HG03469 (cell line): Measurements from ENCODE around the gene TCF21.
"Not testable (repeated sequence)": the region's sequence is repeated elsewhere in the genome, so short reads cannot be mapped to it uniquely, and the experiment has no call there.

Experiments used
- ATAC-seq: cut with Tn5 transposase; IDR thresholded peaks from one replicate; pipeline ENCODE4 v1.9.1; 2021; ENCODE audit warnings: mild to moderate bottlenecking, moderate library complexity, moderate number of reproducible peaks; ENCODE audit not compliant: unreplicated experiment

TCF21 gene

DNA sequence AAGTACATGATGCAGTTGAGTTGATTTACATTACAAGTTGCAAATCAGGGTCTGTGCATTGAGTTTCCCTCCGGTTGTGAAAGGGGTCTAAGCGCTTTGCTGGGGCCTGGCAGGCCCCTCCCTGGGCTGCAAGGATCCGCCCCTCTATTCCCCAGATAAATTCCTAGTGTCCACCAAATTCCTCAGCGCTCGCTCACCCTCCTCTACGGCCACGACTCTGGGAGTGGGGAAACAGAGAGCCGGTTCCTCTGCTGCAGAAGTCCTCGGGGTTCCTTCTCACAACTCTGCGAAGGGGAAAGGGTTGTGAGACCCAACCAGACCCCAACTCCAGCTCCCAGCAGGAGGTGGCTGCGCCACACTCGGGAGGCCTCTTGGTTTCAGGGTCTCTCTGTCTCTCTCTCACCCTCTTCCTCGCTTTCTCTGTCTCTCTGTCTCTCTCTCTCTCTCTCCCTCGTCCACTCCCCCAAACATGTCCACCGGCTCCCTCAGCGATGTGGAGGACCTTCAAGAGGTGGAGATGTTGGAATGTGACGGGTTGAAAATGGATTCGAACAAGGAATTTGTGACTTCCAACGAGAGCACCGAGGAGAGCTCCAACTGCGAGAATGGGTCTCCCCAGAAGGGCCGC lies at the start of gene TCF21:
TCF21 (plus strand) TSS at position 185 of the 628 bp plus-strand sequence; CDS start at position 470, 285 bp downstream.
- ATAC-seq: no peak

DNA sequence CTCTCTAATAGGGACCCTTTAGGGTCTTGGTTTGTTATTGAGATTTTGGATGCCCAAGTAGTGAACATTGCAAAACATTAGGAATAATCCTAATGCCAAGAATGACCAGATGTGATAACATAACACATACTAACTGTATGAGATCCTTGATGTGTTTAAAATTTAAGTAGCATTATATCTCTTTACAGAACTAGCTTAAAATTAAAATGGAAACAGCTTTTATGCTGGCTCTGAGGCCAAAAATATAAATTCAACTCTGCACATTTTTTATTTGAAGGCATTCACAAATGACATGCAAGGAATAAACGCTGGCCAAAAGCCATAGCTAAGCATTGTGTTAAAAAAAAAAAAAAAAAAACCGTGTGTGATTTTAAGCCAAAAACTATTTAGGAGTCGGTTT lies 47.7 kb upstream of the TCF21 start:
- ATAC-seq: no peak

DNA sequence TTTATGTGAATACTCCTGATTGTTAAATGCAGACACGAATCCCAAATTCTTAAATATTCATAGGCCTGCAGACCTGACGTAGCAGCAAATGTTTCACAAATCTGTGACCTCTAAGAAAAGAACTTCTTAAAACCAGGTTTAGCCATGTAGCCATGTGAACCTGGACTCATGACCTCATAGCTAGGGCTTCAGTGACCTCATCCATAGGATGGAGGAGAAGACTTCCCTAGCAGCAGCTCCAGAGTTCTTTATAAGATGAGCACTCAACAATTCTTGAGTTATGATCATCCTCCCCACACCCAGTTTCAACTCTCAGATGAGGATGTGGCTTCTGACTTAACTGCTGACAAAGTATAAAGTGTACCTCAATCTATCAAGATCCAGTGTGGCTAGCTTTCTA lies 45.8 kb upstream of the TCF21 start:
- no peak for ATAC-seq

DNA sequence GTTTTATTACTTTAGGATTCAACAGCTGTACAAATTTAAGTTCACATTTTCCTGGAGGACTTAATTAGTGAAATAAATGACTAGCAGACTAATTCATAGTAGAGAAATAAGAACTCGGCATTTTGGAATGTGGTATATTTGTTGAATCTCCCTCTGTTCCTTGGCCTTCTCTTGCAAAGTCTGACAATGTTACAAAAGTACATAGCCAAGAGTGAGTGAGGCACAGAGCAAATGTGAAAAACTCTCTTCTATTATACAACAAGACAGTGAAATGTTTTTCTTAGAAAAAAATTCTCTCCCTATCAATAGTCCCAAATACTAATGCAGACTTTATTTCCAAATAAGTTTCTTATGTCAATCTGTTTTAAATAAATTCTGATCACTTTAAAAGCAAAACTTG lies 44.2 kb upstream of the TCF21 start:
- no peak for ATAC-seq

DNA sequence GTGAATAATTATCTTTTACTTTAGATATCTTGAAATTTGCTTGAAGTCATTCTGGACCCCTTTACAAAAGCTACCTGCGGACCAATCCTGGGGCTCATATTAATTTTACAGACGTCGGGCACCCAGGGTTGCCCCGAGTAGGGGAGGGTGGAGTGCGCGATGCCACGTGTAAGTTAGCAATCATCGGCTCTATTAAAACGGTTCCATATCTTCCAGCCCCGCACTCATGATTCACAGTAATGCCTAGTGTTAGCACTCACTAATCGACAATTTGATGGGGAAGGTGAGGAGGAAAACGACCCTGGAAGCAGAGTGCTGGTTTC lies 34.9 kb upstream of the TCF21 start:
- no peak for ATAC-seq

DNA sequence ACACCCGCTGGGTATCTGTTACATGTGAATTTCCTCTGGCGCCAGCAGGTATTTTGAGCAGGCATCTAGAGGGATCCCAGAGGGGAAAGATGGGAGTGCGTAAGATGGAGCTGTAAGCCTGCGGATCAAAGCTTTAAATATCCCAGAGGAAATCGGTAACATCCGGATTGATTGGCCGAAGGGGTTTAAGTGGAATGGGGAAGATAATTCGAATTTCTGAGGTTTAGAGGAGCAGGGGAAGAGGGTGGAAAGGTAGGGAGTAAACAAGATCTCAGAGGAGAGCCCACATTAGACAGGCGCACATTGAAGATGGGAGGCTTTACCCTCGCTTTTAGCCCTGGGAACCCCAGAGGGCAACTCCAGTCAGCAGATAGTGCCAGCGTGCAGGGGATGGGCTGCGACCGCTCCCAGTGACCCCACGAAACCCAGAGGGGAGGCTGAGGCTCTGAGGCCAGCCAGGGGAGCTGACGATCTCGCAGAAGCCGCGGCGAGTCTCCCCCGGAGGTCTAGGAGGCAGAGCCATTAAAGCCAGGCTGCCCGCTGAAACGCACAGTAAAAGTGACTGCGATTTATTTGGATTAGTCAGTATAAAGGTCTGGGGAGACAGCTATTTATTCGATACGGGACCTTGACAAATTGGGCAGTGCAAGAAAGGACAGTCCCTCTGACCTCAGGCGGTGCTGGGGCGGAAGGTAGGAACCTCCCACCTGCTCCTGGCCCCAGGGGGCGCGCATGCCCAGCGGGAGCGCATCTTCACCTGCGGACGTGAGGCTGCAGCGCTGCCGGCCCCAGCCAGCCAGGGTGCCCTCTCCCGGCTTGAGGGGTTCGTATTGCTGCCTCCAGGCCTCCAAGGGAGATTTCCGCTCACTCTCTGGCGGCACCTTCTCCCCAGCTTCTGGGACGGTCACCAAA lies 34.3 kb upstream of the TCF21 start:
- ATAC-seq: no peak

DNA sequence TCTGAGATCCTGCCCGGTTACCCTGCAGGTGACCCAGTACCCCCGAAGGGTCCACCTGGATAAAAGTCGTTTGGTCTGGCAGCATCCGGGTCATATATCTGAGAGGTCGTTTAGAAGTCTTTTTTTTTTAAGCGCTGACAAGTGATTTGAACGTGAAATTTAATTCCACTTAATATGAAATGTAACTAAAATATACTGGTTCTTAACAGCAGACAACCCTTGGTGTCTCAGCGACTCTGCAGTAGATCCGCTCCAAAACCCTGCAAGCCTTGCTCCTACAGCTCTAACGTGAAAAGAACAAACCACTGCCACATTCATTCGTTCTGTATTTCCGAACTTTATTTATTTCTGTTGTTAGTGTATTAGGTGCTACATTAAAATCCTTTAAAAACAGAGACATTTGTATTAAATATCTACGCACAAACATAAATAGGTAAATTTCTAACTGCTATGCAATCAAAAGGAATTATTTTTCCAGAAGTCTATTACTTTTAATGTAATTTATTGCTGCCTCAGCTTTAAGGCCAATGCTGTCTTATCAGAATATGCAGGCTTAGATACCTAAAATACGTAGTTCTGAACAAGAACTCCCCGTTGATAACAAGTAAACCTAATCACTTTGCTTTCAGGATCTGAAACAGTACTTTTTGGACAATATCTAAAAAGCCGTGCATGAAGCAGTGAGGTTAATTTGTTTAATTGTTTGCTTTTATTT lies 33.5 kb upstream of the TCF21 start:
- no peak for ATAC-seq

DNA sequence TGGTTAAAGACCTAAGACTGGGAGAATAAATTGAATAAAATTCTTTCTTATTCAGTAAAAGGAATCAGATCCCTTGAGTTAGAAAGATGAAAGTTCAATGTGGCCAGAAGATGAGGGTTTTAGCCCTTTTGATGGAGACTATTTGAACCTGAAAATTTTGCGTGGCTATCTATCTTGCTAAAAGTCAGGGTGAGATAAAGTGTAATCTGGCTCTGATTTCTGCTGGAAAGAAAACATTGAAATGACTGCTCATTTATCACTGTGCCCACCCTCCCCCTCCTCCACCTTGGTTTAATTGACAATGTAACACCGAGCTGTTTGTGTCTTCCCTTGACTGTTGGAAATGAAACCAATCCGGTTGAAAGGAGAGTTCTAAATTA lies 32.9 kb upstream of the TCF21 start:
- no peak for ATAC-seq

DNA sequence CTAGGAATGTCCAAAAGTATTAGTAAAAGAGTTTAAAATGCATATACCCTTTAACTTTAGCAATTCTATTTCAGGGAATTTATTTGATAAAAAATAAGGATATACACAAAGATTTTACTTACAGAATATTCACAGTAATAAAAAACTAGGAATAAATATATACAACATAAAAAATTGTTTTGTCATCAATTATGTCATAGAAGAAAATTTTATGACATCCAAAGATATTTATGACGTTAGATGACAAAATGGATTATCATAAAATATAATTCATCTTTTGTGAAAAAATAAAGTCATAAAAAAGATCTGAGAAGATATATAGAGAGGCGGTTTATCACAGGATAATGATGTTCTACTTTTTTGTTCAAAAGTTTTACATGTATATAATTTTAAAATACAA lies 32.0 kb upstream of the TCF21 start:
- no peak for ATAC-seq

DNA sequence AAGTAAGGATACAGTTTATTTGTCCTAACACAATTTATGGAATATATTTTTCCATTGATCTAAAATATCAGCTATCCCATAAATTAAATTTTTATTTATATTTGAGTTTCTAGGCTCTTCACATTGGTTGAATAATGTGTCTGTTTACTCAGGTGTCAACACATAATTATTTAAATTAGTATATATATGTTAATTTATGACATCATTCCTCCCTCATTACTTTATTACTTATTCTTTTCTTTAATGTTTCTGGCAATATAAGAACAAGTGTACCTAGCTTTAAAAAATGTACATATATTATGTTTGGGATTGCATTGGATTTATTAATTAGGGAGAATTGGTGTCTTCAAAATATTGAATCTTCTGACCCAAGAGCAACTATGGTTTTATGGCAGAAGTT lies 31.2 kb upstream of the TCF21 start:
- ATAC-seq: no peak

DNA sequence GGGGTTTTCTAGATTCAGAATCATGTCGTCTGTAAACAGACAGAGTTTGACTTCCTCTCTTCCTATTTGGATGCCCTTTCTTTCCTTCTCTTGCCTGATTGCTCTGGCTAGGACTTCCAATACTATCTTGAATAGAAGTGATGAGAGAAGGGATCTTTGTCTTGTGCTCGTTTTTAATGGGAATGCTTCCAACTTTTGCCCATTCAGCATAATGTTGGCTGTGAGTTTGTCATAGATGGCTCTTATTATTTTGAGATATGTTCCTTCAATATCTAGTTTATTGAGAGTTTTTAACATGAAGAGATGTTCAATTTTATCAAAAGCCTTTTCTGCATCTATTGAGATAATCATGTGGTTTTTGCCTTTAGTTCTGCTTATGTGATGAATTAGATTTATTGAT lies 27.6 kb upstream of the TCF21 start:
- not testable (repeated sequence) for ATAC-seq

DNA sequence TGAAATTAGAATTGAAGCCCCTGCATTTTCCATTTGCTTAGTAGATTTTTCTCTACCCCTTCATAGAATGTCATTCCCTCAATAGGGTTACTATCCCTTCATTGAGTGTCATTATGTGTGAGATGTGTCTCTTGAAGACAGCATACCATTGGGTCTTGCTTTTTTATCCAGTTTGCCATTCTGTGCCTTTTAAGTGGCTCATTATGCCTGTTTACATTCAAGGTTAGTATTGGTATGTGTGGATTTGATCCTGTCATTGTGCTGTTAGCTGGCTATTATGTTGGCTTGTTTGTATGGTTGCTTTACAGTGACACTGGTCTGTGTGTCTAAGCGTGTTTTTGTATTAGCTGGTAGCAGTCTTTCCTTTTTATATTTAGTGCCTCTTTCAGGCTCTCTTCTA lies 25.7 kb upstream of the TCF21 start:
- no peak for ATAC-seq

DNA sequence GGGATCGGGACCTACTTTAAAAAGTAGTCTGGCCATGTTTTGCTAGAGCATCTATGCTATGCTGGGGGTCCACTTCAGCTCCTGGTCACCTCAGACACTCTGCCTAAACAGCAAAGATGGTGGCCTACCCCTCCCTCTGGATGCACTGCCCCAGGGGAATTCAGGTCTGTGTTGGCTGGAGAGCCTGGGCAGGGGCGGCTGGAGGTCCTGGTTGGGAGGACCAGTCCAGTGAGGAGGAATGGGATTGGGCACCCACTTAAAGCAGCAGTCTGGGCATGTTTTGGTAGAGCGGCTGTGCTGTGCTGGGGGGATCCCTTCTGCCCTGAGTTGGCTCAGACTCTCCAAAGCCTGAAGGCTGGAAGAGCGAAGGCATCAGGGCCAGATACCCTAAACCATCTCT lies 23.2 kb upstream of the TCF21 start:
- no peak for ATAC-seq

DNA sequence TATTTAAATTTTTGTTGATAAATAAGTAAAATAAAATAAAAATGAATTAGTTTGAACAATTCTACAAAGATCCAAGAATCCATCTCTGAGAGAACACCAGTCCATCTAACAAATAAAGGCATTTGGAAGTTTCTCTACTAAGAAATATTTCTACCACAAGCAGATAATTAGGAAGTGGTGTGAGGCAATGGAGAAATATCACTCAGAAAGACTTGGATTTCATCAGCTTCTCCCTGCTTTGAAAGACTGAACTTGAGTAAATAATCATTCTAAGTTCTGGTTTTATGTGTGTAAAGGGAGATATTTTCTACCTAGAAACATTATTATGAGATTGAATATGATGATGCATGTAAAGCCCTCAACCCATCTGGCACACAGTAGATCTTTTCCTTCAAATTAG lies 17.8 kb upstream of the TCF21 start:
- no peak for ATAC-seq

DNA sequence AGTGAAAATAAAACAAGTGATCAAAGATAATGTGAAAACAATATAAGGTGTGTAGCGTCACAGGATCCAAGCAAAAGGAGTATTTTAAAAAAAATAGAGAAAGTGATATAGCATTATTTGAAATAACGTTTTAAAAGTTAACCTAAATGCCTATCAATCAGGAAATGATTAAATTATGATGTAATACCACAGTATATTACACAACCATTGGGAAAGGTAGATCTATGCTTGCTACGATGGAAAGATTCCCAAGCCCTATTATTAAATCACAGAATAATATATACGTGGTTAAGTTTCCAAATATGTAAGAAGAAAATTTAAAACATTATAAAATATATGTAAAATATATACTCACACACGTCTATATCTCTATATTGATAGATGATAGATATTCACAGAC lies 15.4 kb upstream of the TCF21 start:
- no peak for ATAC-seq

DNA sequence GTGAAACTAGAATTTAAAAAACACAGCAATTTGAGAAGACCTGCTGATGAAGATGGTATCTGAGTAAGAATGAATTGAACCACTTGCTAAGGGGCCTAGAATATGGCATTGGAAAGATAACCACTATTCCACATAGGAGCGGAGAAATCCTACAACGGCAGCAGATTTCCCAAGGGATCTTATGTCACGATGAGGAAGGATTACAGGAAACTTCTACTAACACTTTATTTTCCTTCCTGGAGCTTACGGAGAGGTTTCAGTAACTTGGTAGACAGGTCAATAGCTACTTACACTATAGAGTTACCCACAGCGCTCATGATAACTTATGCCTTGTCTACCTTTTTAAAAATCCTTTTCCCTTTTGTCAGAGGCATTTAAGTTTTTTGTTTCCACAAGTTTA lies 11.8 kb upstream of the TCF21 start:
- no peak for ATAC-seq

DNA sequence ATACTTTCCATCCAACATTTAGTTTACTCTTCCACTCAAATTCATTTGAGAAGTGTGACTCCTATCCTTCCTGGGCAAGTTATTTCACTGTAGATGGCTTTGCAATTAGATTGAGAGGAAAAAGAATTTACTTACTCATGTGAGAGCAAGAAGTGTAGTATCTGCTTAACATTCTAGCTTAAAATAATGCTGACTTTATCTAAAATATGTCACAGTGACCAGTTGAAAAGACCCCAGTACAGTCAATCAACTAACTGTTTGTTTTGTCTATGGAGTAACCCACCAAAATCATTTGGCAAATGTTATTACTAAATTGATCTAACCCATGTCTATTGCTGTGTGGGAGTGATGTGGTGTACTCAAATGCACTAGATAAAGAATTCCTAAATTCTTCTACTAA lies 8.9 kb upstream of the TCF21 start:
- no peak for ATAC-seq

DNA sequence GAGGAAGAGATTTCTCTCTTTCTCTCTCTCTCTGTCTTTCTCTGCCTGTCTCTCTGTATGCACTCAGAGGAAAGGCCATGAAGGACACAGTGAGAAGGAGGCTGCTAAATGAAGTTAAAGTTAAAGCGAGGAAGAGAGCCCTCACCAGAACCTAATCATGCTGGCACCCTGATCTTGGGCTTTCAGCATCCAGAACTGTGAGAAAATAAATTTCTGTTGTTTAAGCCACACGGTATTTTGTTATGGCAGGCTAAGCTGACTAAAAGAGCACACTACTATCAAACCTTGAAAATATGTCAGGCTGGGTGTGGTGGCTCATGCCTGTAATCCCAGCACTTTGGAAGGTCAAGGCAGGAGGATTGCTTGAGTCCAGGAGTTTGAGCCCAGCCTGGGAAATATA lies 8.0 kb upstream of the TCF21 start:
- no peak for ATAC-seq

DNA sequence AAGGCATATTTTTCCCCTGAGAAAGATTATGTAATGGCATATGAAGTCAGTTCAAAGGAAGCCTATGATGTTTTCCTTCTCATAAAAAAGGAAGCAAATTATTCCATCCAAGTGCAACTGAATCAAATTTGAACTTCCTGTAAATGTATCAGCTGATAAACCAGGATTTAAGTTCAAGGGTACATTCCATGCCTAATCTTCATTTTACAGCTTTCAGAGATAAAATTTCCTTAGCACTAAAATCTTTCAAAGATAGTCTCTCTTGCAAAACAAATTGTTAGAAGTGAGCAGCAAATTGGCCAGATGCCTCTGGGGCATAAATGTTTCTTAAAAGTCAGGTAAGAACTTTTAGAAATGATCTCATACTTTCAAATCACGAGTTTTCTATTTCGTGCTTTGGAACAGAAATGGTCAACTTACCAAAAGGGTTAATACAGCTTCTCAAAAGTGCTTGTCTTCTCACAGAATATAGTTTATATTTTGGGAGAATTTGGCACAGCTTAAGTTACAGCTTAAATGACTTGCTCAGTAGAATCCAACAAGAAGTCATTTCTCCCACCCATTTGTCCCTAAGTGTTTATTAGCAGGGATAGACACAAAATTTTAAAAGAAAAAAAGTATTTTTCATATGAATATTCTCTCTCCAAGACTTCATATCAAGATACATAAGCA lies 2.7 kb upstream of the TCF21 start:
- no peak for ATAC-seq

DNA sequence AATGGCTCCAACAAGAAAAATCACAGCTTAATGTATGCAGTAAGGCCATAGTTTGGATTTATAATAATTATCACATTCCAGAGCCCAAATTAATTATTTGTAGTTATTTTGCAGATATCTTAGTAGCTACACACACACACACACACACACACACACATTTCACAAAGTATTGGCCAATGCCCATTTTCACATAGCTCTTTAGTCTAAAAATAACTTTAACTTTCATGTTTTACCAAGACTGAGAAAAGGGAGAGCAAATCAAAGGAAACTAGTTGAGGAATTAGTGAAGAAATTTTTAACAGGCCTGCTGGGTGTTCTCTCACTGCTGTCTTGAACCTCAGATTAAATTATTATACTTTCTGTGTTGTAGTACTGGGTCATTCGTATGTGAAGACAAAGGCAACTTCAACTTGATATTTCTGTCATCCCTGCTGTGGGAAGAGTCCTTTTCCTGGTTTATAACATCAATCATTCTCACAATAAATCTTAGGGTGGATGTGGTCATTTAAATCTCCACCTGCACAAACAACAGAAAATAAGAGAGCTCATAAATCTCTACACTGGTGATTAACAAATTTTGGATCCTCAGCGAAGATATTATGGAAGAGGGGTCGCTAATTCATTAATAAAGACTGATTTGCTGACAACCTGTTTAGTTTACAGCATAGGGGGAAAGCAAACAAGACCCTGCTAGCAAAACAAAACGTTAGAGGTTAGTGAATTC lies 1.6 kb upstream of the TCF21 start:
- no peak for ATAC-seq

DNA sequence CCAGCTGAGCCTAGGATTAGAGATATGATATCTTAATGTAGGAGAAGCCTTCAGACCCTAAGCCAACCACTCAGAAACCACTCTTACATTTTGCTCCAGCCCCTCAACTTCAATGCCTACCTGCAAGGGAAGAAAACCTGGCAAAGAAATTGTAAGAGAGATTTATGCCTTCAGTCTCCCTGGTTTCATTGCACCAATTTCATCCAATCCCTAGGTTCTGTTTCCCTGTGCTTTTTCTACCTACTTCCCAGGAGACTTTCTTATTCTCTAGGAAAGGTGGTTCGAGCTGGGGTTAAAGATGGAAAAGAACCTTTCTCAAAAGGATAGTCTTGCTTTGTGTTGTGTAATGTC lies 1.1 kb upstream of the TCF21 start:
- ATAC-seq: no peak
